ENCODE results near the gene METTL26. TPM values are rescaled to one million over a fixed set of nuclear protein-coding genes. Genes with fewer than 3 reads are reported as not detected.

Gene METTL26
- total and polyA plus RNA-seq, 9 of the 15 experiments (the other 6 are each of a cell fraction or from before 2014, with no cell fraction given): 7.3 to 262 (median 80.9) TPM

- TF ChIP-seq ARID4B (CRISPR knock-in tag; IDR thresholded peaks at IDR 0.05): peak; percentile 85
- TF ChIP-seq POLR2H (tag; IDR thresholded peaks at IDR 0.05; ENCODE audit: low read depth): peak; percentile 57
- TF ChIP-seq NRF1 (conservative IDR thresholded peaks at IDR 0.05 in 1 of 2, IDR thresholded peaks at IDR 0.05 in 1 of 2): peak; percentile 85 to 86
- TF ChIP-seq SUPT5H (IDR thresholded peaks at IDR 0.05): peak; percentile 84
- TF ChIP-seq TEAD1 (CRISPR knock-in tag; IDR thresholded peaks at IDR 0.05): 0 out of 4 replicates have a peak, but pooled peaks of 1 of the 2 experiments have one; percentile 18
- peak in 1 of 2 experiments; percentile 47; a peak in 1 of 4 replicates for TF ChIP-seq FOXA3 (CRISPR knock-in tag; conservative IDR thresholded peaks at IDR 0.05 in 1 of 2, IDR thresholded peaks at IDR 0.05 in 1 of 2)
- peak; percentile 93 for TF ChIP-seq HNRNPL (IDR thresholded peaks at IDR 0.05; ENCODE audit: low read depth, low read length)
- peak; percentile 31 to 84 (median 78) for TF ChIP-seq YY1 (IDR thresholded peaks at IDR 0.05; ENCODE audit: borderline replicate concordance in 1 of 3, control insufficient read depth in 1 of 3, extremely low read depth in 1 of 3, insufficient read depth in 3 of 3, insufficient read length in 1 of 3, insufficient replicate concordance in 2 of 3, low read depth in 1 of 3, low read length in 2 of 3)
- TF ChIP-seq PHB (CRISPR knock-in tag; IDR thresholded peaks at IDR 0.05): no peak
- TF ChIP-seq POLR2G (IDR thresholded peaks at IDR 0.05; ENCODE audit: low read depth, low read length): peak; percentile 95
- TF ChIP-seq ATF7 (IDR thresholded peaks at IDR 0.05): peak; percentile 68
- TF ChIP-seq ZFX (CRISPR knock-in tag; IDR thresholded peaks at IDR 0.05): peak; percentile 74
- peak in 1 of 2 experiments; percentile 35; a peak in 1 of 4 replicates for TF ChIP-seq RCOR1 (IDR thresholded peaks at IDR 0.05; ENCODE audit: borderline replicate concordance in 1 of 2, low read depth in 2 of 2, low read length in 2 of 2)
- no peak for TF ChIP-seq MCM3 (IDR thresholded peaks at IDR 0.05)
- no peak for TF ChIP-seq ZBTB2 (IDR thresholded peaks at IDR 0.05)
- peak; percentile 21; the same call in 1 of the 2 replicates for TF ChIP-seq SOX6 (IDR thresholded peaks at IDR 0.05)
- TF ChIP-seq MNT (conservative IDR thresholded peaks at IDR 0.05): peak; percentile 26 to 68; a peak in 1 of 4 replicates
- no peak for TF ChIP-seq POLR3A (IDR thresholded peaks at IDR 0.05; ENCODE audit: borderline replicate concordance, extremely low read depth, insufficient read depth, insufficient read length)
Observed at GRCh38 chr16:641326-642188, 5.5 kb upstream of the METTL26 start, which contains the start of gene MCRIP2 (continued).
